D341Med (cell line): Measurements from ENCODE around the gene NFATC1.

ENCODE experiments used
- DNase-seq: peaks from one replicate; pipeline ENCODE4 v3.0.0; 2012; ENCODE audit warnings: low spot score

NFATC1 gene

DNA sequence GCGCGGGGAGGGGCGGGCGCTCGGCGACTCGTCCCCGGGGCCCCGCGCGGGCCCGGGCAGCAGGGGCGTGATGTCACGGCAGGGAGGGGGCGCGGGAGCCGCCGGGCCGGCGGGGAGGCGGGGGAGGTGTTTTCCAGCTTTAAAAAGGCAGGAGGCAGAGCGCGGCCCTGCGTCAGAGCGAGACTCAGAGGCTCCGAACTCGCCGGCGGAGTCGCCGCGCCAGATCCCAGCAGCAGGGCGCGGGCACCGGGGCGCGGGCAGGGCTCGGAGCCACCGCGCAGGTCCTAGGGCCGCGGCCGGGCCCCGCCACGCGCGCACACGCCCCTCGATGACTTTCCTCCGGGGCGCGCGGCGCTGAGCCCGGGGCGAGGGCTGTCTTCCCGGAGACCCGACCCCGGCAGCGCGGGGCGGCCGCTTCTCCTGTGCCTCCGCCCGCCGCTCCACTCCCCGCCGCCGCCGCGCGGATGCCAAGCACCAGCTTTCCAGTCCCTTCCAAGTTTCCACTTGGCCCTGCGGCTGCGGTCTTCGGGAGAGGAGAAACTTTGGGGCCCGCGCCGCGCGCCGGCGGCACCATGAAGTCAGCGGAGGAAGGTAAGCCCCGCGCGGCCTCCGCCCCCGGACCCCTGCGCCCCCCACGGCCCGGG, at the start of gene NFATC1:
Gene NFATC1, plus strand, starts transcription at position 170 of the 644 bp plus-strand sequence. Its CDS starts 295 bp downstream, at position 465.
- peak; percentile 84 for DNase-seq

GRCh38 chr18:79345981-79346380, 49.7 kb upstream of the NFATC1 start:
- DNase-seq: no peak

DNA sequence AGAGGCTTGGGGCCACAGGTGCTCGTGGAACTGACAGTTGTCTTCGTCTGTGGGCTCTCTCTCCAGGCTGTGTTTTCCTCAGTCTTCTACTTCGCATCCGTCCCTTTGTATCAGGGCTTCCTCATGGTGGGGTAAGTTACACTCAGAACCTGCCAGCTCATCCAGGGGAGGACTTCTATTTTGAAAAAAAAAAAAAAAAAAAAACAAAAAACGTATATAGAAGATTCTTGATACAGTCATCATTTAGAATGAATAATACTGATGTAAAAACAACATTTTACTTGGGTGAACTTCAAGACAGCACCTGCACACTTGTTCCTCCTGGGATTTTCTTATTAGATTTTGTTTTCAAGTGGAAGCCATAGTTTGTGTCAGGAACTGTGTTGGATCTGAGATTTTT, 47.7 kb upstream of the NFATC1 start:
- DNase-seq: no peak

DNA sequence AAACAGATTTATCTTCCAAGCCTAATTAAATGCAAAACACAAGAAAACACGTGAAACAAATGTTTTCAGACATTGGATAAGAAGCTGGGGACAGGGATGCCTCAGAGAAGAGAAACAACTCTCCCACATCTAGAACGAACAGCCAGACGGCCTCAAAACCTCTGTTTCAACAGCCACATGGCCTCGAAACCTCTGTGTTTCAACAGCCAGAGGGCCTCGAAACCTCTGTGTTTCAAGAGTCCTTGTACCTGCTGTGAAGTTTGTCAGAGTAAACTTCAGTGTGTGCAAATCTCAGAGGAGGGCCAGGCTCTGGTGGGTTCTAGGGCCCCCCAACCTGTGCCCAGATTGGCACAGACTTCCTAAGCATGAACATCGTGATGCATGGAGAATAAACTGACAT, 43.3 kb upstream of the NFATC1 start:
- DNase-seq: no peak

- DNase-seq: no peak
Observed at GRCh38 chr18:79353267-79353666, 42.5 kb upstream of the NFATC1 start.

GRCh38 chr18:79354350-79354749, 41.4 kb upstream of the NFATC1 start:
- no peak for DNase-seq

- DNase-seq: no peak
Observed at GRCh38 chr18:79355433-79356335, 40.0 kb upstream of the NFATC1 start.

DNA sequence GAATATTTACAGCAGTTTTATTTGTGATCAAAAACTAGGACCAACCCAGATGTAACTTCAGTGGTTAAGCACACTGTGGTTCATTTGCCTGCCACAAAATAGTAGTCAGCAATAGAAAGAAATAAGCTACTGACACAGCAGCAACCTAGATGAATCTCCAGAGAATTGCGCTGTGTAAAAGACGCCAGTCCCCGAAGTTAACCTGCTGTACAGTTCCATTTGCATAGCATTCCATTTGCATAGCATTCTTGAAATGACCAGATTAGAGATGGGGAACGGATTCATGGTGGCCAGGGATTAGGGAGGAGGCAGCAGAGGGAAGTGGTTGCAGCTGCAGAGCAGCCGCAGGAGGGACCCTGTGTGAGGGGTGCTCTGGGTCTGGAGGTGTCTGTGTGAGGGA, 39.3 kb upstream of the NFATC1 start:
- DNase-seq: no peak

GRCh38 chr18:79360933-79361332, 34.8 kb upstream of the NFATC1 start:
- DNase-seq: no peak

DNA sequence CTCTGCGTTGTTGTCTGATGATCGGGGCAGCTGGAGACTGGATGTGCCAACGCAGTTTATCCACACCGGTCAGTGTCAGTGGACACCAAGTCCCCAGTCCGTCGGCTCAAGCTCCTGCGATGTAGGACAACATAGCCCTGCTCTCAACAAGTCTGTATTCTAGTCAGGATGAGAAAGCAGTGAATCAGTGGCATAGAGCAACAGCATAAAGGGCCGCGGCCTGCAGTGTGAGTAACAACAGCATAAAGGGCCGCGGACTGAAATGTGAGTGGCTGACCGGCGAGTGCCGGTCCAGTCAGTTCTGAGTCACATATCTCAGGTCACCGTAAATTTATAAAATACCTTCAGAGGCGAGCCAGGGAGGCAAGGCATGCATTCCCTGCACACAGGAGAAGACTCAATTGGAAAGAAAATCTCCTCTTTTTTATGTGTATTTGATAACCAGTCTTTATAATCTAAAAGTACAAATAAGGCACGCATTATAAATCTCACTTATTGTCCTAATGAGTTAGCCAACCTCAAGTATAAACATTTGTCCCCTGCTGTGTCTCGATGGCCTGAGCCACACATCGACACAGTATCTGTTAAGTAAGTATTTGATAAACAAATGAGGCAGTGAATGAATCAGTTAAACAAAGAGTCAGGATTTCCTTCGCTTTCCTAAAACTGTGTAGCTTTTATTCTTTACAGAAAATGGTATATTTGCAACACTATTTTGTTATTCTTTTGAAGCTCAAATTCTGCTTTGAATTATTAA, 33.8 kb upstream of the NFATC1 start:
- DNase-seq: no peak

DNA sequence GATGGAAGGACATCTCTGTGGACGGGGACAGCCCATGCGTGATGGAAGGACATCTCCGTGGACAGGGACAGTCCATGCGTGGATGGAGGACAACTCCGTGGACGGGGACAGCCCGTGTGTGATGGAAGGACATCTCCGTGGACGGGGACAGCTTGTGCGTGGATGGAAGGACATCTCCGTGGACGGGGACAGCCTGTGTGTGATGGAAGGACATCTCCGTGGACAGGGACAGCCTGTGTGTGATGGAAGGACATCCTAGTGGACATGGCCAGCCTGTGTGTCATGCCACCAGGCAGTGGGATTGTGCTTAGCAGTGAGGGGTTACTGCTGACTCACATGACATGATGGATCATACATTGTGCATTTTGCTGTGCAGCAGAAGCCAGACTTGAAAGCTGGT, 30.0 kb upstream of the NFATC1 start:
- no peak for DNase-seq

DNA sequence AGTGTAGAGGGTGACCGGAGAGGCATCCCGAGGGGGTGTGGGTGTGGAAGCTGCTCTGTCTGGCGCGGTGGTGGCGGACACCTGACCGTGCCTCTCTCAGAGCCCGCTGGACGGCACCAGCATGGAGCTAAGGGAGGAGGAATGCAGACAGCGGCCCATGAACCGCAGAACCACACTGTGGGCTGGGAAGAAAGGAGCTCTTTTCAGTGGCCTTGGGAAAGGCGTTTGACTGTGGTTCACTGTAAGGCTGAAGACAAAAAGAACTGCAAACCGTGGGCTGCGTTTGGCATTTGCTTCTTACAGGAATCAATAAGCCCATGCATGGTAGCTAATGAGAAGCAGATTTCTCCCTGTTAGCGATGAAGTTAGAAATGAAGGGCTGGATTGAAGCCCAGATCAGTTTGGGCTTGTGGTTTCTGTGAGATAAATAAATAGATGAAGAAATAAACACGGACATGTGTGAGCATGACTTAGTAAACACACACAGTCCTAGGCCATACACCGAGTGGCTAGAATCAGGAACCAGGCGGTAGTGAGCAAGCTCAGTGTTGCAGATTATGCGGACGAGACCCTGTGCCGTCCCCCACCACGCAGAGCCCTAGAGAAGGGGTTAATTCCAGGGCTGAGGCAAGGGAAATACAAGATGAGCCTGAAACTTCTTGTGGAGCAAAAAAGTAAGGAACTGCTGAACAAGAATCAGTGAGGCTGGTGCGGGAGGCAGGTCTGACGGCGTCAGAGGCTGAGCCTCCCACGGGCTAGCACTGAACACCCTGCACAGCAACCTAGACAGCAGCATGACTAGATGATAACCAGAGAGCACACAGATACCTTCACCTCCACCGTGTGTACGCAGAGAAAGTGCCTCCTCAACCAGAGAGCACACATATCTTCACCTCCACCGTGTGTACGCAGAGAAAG, 29.3 kb upstream of the NFATC1 start:
- no peak for DNase-seq

DNA sequence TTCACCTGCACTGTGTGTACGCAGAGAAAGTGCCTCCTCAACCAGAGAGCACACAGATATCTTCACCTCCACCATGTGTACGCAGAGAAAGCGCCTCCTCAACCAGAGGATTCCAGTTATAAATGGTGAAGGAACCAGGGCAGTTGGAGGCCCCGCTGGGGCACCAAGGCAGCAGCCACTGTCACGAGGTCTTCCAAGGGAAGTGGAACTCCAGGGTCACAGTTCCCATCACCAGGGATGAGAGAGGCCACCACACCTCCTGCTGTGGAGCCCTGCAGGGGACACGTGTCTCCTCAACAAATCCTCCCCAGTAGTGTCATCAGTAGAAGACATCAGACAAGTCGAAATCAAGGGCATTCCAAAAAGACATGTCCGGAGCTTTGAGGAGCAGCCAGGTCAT, 28.2 kb upstream of the NFATC1 start:
- DNase-seq: no peak

GRCh38 chr18:79367989-79368388, 27.7 kb upstream of the NFATC1 start:
- no peak for DNase-seq

DNA sequence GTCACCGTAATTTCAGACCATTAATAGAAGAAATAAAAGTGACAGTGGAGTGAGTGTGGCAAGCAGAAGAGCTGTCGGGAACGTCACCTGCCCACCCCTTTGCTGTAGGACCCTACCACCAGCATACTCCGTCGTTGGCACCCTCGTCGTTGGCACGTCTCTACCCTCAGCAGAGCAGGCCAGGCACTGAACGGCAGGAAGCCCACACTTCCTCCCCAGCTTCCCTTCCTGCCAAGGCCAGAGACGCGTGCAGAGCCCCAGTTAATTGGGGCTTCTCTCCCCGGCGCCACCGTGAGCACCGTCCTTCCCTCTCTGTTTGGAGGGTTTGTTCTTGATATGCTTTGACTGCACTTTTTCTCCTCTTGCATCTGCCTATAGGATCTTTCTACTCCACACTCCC, 27.0 kb upstream of the NFATC1 start:
- no peak for DNase-seq

GRCh38 chr18:79371561-79372121, 24.1 kb upstream of the NFATC1 start:
- DNase-seq: no peak

GRCh38 chr18:79372461-79372860, 23.3 kb upstream of the NFATC1 start:
- no peak for DNase-seq

- DNase-seq: no peak
Observed at GRCh38 chr18:79372991-79373390, 22.7 kb upstream of the NFATC1 start.

- no peak for DNase-seq
Observed at GRCh38 chr18:79373736-79374135, 22.0 kb upstream of the NFATC1 start.

DNA sequence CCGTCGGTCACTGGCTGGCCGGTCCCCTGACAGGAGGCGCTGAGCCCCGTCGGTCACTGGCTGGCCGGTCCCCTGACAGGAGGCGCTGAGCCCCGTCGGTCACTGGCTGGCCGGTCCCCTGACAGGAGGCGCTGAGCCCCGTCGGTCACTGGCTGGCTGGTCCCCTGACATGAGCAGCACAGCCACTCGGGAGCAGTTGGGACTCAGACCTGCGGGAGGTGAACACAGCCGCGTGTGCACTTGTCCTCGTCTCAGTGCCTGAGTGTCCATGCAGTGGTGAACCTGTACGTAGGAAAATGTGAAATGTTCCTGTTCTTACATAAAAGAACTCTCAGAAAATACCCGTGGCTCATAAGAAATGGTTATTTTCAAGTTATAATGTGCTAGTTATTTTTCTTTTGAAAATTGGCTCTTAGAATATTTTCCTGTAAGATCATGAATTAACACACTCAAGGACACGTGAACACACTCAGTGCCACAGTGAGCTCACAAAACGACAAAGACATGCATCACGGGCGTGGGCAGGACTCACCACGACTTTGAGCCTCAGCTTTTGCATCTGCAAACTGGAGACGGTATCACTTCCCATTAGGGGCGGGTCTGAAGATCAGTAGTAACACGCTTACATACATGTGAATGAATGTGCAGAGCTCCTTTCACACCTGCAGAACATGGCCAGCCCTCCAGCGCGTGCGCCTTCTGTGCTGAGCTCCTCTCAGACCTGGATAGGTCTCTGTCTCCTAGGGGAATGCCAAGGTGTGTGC, 21.1 kb upstream of the NFATC1 start:
- no peak for DNase-seq
